HG03108 (cell line): ENCODE data around the gene CD99.
"Not testable (repeated sequence)": the region's sequence is repeated elsewhere in the genome, so short reads cannot be mapped to it uniquely, and the experiment has no call there.

ENCODE experiments used
- ATAC-seq: cut with Tn5 transposase; IDR thresholded peaks from one replicate; pipeline ENCODE4 v1.9.1; 2021; ENCODE audit warnings: moderate library complexity; ENCODE audit not compliant: unreplicated experiment

CD99 gene

DNA sequence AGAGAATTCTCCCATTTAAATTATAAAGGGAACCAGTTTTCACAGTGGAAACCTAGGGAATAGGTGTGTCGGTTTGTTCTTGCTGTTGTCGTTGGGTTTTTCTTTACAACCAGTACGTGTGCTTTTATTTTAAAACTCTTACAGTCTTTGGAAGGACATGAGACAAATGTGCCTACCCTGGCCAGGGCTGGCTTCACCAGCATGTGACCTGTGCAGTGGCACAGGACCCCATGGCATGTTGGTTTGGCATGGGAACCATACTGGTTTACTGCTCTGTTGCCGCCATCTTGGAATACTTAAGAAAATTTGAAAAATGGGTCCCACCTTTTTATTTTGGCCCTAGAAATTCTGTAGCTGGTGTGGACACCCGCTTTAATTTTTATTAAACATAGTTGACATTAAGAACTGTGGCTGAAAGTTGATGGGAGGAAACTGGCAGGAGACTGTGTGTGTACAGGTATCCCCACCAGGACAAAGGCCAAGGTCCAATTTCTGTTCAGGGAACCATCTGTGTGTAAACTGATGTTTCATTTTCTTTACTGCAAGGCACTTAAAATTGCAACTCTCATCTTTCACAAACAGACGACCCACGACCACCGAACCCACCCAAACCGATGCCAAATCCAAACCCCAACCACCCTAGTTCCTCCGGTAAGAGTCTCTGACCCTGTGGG is 28.8 kb downstream of the CD99 start:
- ATAC-seq, result no peak

DNA sequence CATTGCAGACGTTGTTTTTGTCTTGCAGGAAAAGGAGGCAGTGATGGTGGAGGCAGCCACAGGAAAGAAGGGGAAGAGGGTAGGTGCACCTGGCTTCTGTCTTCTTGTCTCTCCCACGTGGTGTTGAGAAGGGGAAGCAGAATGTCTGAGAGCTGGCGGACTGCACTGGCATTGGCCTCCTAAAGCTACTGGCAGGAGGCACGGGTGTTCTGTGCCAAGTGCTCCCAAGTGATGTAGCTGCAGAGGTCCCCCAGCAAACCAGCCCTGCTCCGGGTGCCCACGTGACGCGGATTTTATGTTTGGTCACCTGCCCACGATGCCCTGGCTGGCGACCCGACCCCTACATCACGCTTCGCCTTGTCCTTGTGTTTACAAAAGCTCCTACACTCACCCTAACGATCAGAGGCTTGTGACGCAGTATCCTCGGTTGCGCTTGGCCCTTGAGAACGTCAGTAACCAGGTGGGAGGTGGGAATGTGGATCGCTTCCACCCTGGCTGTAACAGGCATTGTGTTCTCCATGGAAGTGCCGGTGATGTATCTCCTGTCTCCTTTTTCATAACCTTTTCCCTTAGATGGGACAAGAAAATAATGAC is 32.3 kb downstream of the CD99 start:
- ATAC-seq, result no peak

DNA sequence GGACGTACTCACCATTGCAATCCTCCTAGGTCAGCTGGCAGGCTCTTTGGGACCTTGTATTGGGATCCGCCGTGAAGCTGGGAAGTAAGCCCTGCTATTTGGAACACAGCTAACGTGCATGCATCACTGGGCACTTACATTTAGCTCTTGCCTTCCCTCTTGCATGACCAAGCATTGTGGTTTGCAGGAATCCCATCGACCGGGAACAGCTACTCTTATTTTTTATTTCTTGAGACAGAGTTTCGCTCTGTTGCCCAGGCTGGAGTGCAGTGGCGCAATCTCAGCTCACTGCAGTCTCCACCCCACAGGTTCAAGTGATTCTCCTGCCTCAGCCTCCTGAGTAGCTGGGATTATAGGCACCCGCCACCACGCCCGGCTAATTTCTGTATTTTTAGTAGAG is 36.2 kb downstream of the CD99 start:
- not testable (repeated sequence) for ATAC-seq

DNA sequence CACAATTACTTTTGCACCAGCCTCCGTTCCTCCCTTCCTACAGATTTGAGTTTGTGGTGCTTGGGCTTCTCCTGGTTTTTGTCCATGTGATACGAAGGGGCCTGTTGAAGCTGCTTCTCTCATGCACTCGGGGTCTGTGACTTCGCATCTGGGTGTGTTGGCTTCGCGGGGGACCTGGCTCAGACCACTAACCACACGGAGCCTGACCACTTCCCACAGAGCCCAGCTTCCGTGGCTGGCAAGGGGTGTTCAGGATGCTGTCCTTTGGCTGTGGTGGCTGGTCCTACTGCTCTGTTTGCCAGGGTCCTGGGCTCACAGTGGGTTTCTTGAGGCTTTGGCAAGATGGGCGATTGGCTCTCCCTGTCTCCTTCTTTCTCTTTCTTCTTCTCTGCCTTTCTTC is 41.0 kb downstream of the CD99 start:
- no peak for ATAC-seq

DNA sequence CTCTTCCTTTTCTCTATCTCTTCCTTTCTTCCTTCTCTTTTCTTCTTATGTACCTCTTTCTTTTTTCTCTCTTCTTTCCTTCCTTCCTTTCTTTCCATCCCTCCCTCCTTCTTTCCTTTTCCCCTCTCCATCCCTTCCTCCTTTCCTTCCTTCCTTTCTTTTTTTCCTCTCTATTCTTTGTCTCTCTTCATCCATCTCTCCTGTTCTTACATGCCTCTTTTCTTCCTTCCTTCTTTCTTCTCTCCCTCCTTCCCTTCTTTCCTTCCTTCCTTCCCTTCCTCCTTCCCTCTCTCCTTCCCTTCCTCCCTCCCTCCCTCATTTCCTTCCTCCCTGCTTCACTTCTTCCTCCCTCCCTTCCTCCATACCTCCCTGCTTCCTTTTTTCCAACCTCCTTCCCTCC is 41.6 kb downstream of the CD99 start:
- no peak for ATAC-seq

DNA sequence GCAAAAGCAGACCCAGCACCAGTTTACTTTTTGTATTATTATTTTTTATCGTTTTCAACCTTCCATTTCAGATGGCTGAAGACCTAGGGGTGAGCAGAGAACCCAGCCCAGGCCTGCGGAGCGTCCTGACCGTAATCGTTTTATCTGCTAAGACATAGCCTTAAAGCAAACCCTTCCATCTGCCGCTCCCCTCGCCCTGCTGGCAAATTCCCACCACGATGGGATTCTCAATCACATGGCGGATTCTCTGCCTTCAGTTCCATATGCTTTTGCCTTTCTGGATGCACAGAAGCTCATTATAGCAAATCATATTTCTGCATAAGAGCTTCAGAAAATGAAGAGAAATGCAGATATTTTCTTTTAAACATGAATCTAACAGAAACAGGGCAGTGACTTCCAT is 42.2 kb downstream of the CD99 start:
- no peak for ATAC-seq

DNA sequence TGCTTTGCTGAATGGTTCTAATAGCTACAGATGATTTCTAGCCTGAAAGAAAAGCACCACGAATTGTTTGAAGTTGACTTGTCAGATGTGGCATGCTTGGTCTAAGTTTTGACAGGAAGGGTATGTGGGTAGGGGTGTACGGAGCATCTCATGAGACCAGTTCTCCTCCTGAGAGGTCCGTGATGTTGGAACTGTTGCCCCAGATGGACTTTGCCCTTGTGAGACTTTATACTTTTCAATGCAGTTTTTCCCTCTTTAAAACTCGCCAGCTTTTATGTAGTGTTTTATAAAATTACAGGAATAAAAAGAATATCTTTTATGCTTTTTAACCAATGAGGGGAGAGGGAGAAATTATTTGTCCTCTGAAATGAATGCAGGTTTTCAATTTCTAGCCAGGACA is 44.2 kb downstream of the CD99 start:
- ATAC-seq, result no peak

DNA sequence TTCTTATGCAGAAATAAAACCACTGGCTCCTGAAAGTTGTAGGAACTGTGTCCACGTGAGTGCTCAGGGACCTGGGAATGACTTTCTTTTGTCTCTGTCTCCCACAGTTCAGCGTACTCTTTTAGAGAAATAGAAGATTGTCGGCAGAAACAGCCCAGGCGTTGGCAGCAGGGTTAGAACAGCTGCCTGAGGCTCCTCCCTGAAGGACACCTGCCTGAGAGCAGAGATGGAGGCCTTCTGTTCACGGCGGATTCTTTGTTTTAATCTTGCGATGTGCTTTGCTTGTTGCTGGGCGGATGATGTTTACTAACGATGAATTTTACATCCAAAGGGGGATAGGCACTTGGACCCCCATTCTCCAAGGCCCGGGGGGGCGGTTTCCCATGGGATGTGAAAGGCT is 49.6 kb downstream of the CD99 start:
- no peak for ATAC-seq

DNA sequence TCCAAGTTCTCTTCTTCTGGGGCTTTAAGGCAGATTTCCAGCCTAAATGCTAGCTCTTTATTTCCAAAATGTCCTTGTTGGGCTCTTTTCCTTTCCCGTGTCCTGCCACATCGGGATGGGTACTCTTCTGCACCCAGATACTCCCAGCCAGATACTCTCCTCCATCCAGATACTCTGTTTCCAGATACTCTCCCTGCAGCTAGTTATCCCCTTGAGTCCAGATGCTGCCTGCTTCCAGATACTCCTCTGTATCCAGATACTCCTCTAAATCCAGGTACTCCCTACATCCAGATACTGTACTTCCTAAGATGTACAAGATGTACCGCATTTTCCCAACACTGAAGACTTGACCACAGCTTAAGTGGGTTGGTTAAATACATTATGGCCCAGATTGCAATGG is 50.3 kb downstream of the CD99 start:
- ATAC-seq, result no peak

DNA sequence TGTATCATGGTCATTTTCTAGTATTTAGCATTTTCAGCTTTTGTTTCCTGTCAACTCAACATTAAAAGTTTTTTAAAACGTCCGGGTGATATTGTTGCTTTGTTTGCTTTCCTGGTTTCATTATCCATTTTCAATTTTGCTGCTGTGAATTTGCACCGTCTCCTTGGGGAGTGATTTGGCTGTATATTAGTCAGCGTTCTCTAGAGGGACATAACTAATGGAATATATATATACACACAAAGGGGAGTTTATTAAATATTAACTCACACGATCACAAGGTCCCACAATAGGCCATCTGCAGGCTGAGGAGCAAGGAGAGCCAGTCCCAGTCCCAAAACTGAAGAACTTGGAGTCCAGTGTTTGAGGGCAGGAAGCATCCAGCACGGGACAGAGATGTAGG is 55.2 kb downstream of the CD99 start:
- ATAC-seq, result not testable (repeated sequence)

DNA sequence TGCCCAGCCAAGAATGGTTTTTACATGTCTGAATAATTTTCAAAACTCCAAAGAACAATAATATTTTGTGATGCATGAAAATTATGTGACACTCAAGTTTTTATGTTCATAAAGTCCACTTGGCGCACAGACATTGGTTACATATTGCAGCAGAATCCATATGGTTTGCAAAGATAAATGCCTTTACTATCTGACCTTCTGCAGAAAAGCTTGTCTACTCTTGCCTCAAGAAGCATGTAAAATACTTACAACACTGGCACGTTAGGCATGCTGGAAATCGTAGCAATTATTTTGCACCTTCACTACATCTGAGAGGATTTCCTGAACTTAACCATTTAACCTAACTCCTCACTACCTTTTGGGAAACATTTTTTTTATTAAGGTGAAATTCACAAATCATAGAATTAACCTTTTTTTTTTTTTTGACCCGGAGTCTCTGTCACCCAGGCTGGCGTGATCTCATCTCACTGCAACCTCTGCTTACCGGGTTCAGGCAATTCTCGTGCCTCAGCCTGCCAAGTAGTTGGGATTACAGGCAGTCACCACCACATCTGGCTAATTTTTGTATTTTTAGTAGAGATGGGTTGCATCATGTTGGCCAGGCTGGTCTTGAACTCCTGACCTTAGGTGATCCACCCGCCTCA is 57.2 kb downstream of the CD99 start:
- ATAC-seq, result no peak

DNA sequence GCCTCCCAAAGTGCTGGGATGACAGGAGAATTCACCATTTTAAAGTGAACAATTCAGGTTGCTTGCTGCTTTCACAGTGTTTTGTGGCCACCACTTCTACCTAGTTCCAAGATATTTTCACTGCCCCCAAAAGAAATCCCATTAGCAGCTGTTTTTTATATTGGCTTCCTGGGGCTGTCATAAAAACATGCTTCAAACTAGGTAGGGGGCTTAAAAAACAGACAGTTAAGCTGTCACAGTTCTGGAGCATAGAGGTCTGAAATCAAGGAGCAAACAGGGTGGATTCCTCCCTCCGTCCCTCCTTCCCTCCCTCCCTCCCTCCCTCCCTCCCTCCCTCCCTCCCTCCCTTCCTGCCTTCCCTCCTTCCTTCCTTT is 57.7 kb downstream of the CD99 start:
- ATAC-seq, result no peak

DNA sequence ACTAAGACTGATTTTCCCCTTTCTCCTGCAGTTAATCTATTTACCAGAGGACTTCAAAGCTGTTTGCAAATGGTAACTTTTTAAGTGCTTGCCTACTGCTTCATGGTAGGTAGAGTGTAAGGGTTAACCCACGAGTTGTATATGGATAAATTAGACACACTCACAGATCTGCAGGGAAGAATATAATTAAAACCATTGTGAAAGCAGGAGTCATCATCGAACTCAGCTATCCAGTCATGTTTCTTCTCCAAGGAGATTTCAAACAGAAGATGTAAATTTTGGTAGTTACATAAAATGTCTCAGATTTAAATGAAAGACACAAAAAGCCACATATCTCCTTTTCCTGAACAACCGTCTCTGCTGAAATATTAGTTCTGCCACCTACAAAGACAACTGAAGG is 60.2 kb downstream of the CD99 start:
- ATAC-seq, result no peak

DNA sequence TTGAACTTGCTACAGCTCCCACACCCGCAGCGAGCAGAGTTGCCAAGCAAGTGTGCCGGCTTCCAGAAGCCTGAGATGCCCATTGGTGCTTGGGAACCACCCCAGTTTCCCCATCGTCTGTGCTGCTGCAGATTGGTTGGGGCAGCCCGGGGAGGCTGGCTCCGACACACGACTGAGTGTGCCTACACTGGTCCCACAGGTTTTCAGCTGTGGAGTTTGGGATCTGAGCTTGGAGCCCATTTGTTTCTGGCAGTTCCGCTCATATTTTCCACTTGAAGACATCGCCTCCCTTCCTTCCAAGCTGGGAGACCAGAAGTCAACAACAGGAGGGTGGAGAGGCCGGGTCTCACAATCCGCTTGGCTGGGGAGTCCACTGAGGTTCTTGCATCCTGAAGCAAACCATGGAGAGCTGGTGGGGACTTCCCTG is 60.8 kb downstream of the CD99 start, which contains the start of gene XG:
TSS of gene XG (plus strand) at position 167 of the 427 bp plus-strand sequence. CDS start at position 402, 235 bp downstream.
- not testable (repeated sequence) for ATAC-seq

DNA sequence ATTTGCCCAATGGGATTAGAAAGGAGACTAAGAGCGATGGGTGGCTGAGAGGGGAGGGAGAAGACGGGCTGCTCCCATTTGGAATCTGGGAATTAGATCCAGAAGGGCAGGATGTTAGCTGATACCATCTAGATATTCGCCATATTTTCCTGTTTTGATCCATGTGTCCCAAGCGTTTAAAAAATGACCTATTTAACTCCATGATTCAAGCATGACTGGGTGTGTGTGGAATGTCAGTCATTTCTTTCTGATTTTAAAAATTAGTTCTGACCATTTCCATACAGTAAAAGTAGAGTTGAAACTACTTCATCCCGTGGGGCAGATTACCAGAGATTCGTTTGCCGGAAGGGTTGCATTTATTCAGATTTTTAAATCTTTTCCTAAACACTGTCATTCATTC is 61.3 kb downstream of the CD99 start:
- ATAC-seq, result not testable (repeated sequence)

DNA sequence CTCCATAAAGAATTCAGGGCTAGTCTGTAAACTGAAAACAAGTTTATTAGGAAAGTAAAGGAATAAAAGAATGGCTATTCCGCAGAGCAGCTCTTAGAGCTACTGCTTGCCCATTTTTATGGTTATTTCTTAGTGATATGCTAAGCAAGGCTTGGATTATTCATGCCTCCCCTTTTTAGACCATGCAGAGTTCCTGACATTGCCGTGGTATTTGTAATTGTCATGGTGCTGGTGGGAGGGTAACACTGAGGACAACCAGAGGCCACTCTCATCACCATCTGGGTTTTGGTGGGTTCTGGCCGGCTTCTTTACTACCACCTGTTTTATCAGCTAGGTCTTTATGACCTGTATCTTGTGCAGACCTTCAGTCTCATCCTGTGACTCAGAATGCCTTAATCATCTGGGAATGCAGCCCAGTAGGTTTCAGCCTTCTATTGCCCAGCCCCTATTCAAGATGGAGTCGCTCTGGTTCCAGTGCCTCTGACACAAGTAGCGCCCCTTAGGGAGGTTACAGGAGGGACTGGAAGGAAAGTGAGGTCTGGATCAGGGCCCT is 64.1 kb downstream of the CD99 start:
- not testable (repeated sequence) for ATAC-seq

DNA sequence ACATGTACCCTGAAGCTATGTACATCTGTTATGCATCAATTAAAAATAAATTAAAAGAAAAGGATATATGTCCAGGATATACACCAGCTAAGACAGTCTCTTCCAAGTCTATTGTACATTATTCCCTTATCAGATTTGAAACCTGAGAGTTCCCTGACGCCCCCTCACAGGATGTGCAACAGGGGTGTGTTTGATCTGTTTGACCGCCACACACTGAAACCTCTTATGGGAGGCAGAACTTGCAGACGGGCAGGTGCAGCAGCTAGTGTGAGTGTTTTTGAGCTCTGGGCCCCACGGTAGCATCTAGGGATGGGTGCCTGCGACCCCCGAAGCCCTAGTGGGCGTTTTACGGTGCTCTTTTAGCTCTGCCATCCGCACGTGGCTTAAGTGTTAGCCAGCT is 65.5 kb downstream of the CD99 start:
- ATAC-seq, result no peak

DNA sequence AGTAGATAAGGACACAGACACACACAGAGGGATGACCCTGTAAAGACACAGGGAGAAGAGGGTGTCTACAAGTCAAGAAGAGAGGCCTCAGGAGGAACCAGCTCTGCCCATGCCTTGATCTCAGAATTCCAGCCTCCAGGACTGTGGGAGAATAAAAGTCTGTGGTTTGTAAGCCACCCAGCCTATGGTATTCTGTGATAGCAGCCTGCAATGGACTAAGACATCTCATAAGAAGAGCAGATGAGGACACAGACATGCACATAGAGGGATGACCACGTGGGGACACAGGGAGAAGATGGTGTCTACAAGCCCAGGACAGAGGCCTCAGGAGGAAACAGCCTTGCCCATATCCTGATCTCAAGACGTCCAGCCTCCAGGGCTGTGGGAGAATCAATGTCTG is 70.2 kb downstream of the CD99 start:
- ATAC-seq, result no peak

DNA sequence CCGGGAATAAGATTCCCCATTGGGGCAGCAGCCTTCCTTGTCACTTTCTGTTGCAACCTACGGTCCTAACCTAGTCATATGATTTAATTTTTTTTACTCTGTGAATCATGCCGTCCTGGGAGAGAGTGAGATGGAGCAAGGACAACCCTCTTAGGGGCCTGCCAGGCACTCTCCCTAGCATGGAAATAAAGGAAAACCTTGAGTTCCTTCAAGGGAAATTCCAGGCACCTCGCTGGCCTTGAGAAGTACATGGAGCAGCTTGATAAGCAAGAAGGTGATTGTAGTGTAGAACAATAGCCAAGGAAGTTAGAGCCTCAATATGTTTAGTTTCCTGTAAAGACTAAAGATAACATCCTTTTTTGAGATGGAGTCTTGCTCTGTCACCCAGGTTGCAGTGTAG is 71.6 kb downstream of the CD99 start:
- ATAC-seq, result not testable (repeated sequence)

DNA sequence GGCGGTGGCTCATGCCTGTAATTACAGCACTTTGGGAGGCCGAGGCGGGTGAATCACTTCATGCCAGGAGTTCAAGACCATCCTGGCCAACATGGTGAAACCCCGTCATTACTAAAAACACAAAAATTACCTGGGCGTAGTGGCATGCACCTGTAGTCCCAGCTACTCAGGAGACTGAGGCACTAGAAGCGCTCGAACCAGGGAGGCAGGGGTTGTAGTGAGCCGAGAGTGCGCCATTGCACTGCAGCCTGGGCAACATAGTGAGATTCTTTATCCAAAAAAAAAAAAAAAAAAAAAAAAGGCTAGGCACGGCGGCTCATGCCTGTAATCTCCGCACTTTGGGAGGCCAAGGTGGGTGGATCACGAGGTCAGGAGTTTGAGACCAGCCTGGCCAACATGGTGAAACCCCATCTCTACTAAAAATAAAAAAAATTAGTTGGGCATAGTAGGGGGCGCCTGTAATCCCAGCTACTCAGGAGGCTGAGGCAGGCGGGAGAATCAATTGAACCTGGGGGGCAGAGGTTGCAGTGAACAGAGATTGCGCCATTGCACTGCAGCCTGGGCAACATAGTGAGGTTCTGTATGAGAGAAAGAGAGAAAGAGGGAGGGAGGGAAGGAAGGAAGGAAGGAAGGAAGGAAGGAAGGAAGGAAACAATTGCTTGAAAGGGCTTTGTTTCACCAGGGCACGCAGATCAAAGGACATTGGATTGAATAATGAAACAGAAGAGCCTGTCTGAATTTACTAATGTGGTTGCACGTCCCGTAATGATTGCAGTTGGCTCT is 73.9 kb downstream of the CD99 start:
- not testable (repeated sequence) for ATAC-seq

DNA sequence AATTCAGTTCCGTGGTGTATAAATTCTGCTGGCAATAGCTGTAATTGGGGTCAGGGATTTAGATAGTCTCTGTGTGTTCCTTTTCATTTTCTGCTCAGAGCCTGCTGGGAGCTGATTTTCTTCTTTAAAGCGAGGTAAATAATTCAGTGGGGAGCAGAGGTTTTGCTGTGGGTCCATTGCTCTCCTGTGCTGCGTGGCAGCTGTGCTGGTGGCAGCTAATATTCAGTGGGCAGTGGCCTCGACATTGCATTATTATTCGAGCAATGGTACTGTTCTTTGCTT is 74.4 kb downstream of the CD99 start:
- no peak for ATAC-seq

DNA sequence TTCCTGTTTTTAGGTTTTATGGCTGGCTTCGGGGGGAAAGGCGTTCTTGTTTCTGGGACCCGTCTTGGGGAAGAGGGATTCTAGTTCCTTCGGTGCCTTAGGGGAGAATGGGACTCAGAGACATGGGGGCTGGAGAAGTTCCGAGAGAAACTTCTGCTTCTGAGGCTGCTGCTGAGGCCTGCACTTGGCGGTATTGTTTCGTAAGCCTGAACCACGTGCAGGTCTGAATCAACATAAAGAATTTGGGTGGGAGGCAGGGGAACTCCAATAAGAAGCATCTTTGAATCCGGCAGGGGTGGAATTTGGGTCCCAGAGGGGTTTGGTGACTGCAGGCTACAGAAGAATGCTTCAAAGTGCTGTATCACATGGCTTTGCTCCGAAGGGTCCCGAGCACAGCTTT is 75.8 kb downstream of the CD99 start:
- no peak for ATAC-seq
